Choroid plexus epithelial cell (primary cell): ENCODE results near the gene TDRD6.

Experiments
- DNase-seq: peaks from one replicate; pipeline ENCODE4 v3.0.0-alpha.2; 2010; ENCODE audit warnings: low read depth
- H3K4me3 ChIP-seq: 2 replicates; pipeline ENCODE4 v1.5.1; 2011; ENCODE audit warnings: low read depth, mild to moderate bottlenecking, control low read depth, low read length, moderate library complexity
- TF ChIP-seq, protein P1 (sequence below): conservative IDR thresholded peaks from 2 replicates; pipeline ENCODE4 v1.5.1; 2011; ENCODE audit warnings: low read depth, mild to moderate bottlenecking, control low read depth, inconsistent platforms, low read length, moderate library complexity

The TDRD6 gene

DNA sequence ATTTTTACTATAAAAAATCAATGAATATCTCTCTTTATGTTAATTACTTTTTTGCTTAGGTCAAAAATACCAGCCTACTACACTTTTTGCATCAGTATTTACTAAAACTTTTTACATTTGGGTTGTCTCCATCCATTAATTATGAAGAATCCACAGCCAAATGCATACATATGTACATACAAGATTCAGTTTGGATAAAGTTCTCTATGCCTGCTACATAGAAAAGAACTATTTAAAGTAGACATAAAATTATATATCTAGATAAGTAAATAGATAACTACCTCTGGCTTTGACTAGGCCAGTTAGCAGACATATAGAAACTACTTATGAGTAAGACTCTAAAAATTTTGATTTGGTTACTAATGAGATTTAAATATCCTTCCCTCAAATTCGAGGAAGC lies 12.3 kb downstream of the TDRD6 start:
- TF ChIP-seq, protein P1, sequence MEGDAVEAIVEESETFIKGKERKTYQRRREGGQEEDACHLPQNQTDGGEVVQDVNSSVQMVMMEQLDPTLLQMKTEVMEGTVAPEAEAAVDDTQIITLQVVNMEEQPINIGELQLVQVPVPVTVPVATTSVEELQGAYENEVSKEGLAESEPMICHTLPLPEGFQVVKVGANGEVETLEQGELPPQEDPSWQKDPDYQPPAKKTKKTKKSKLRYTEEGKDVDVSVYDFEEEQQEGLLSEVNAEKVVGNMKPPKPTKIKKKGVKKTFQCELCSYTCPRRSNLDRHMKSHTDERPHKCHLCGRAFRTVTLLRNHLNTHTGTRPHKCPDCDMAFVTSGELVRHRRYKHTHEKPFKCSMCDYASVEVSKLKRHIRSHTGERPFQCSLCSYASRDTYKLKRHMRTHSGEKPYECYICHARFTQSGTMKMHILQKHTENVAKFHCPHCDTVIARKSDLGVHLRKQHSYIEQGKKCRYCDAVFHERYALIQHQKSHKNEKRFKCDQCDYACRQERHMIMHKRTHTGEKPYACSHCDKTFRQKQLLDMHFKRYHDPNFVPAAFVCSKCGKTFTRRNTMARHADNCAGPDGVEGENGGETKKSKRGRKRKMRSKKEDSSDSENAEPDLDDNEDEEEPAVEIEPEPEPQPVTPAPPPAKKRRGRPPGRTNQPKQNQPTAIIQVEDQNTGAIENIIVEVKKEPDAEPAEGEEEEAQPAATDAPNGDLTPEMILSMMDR = no peak
- no peak for DNase-seq
- H3K4me3 ChIP-seq = no peak overlapping the region

DNA sequence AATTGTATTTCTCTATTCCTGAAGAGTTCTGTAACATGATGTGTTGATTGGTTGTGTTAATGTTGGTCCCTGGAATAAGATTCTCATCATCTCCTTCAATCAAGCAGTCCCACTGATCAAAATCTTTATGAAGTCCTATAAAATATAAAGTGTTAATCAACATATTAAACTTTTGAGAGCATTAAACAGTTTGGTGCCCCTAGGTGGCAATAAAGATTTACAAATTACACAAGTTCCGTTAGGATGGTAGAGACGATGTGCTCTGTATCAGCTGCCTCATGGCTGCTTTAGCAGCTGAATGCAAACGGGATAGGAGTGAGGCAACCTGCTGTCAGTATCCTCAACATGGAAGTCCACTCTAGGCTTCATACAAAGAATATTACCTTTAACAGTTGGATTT lies 16.9 kb downstream of the TDRD6 start:
- no peak overlapping the region for H3K4me3 ChIP-seq
- TF ChIP-seq, protein P1 = peak; percentile 10
- peak; percentile 50 for DNase-seq

GRCh38 chr6:46706464-46706863 lies 18.8 kb downstream of the TDRD6 start:
- DNase-seq = no peak
- TF ChIP-seq, protein P1 = no peak
- no peak overlapping the region for H3K4me3 ChIP-seq

DNA sequence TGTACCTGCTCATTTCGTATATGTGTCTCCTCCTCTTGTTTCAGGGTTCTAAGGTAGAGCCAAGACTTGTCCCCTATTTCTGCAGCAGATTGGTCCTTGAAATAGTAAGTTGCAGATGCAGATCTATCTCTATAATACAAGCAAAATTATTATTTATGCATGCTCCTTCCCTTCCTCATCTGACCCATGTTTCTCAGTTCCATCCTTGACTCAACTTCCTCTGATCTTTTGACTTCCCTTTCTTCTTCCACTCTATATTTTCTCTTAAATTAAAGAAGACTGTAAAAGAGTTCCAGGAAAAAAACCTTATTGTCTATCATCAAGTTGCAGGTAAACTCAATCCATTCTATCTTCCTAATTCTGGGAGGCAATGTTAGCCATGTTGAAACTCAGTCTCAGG lies 23.8 kb downstream of the TDRD6 start:
- TF ChIP-seq, protein P1 = no peak
- H3K4me3 ChIP-seq = no peak overlapping the region
- no peak for DNase-seq

DNA sequence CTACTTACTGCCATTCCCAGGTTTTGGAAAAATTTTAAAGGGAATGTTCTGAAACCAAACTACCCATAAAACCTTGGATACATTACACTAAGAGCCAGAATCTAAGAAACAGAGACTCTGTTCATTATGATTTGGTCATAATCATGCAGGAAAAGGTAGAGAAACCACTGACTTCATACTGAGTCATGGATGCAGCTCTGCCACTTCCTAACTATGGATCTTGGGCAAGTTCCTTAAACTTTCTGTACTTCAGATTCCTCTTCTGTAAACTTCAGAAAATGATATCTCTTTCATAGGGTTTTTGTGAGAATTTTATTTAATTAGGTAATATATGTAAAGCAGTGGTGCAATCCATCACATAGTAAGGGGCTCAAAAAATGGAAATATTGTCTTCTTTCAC lies 27.5 kb downstream of the TDRD6 start:
- TF ChIP-seq, protein P1 = no peak
- H3K4me3 ChIP-seq = no peak overlapping the region
- DNase-seq = no peak

- DNase-seq = peak; percentile 34
- TF ChIP-seq, protein P1 = no peak
These were observed 31.4 kb downstream of the TDRD6 start for GRCh38 chr6:46719099-46719498.

GRCh38 chr6:46720401-46720800 lies 32.7 kb downstream of the TDRD6 start:
- H3K4me3 ChIP-seq = no peak overlapping the region
- DNase-seq = no peak
- TF ChIP-seq, protein P1 = no peak

More at GRCh38 chr6:46719099-46719498, 31.4 kb downstream of the TDRD6 start:
- H3K4me3 ChIP-seq = no peak overlapping the region
